T47D (cell line): ENCODE results near the gene COBLL1.

Experiments
- DNase-seq, 2 experiments: peaks; one replicate each; pipeline versions ENCODE4 v3.0.0 to v3.0.0-alpha.2; 2011 to 2012; ENCODE audit warnings: low read depth in 1 of 2, low spot score in 1 of 2
- JUND ChIP-seq: IDR thresholded peaks from 2 replicates; pipeline ENCODE4 v1.6.1; 2012; ENCODE audit warnings: low read depth
- in situ Hi-C: cut with HindIII; loops from 2 replicates; pipeline ENCODE4 v1.10.0; 2016; ENCODE audit warnings: low sequenced_read_pairs, low pct_unique_long_range_greater_than_20kb

Gene COBLL1

DNA sequence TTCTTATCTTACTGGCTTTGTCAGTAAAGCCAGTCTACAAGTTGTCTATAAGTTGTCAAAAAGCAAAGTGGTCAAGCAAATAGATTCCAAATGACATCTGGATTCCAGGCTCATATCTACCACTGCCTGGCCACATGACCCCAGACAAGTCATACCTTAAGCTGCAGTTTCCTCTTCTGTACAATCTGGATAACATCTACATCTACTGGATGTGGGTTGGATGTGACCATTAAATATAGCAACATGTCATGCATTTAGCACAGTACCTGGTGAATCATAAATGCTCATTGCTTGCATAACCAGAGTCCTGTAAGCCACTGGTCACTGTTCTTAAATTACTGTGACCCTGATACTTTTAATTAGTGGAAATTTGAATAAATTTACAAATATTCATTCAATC, 16.8 kb downstream of the COBLL1 start:
- DNase-seq: no peak
- TF ChIP-seq JUND: no peak
- in situ Hi-C loops: no loop called here

DNA sequence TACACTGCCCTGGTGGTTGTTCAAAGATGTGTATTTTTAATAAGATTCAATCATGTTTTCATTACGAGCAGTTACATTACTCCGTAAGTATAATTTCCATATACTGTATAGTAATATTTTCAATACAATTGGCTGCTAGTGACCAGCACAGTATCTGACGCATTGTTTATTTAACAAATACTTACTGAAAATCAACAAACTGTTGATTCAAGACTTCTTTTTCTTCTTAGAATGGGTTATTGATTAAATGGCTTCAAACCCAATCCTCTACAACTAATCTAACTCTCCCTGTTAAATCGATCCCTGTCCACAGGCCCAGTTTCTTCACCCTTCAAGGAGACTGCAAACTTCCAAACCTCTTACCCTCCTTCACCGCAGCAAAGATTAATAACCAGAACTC, 18.5 kb downstream of the COBLL1 start:
- DNase-seq: no peak
- in situ Hi-C loops: no loop called here
- no peak for TF ChIP-seq JUND

DNA sequence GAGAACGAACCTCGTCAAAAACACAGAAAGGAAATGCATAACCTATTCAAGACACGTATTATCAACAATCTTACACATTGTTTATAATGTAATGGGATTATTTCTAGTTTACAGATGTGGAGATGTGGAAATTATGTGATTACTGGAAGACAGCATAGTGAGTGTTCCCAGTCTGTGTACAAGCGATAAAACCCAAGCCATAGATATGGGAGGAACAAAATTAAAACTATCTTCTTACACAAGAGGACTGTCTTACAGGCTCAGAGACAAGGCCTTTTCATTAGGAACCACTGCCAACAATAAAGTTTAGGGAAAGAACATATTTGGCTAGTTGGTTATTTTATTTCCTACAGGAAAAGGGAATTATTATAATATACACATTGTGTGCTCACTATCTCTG, 20.3 kb downstream of the COBLL1 start:
- no peak for DNase-seq
- in situ Hi-C loops: no loop called here
- no peak for TF ChIP-seq JUND

GRCh38 chr2:164818149-164819136, 23.2 kb downstream of the COBLL1 start:
- in situ Hi-C loops: no loop called here
- DNase-seq: no peak
- no peak for TF ChIP-seq JUND

- no peak for TF ChIP-seq JUND
- in situ Hi-C loops: no loop called here
- DNase-seq: no peak
These were observed 24.7 kb downstream of the COBLL1 start for GRCh38 chr2:164816900-164817299.

DNA sequence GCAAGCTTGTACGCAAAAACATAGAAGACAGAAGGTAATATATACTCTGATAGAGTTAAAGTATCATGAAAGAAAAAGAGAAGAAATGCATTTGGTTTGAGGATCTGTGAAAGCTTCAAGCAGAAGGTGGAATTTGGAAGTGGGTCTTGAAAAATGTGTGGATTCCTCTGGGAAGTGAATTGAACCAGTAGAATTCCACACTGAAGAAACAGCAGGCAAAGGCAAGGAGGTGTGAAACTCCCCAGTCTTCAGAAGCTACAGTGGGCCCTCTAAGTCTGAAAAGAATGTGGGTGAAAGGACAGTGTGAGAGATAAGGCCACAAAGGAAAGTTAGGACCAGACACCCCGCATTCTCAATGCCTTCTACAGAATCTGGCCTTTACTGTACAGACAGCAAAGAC, 25.6 kb downstream of the COBLL1 start:
- TF ChIP-seq JUND: no peak
- in situ Hi-C loops: no loop called here
- DNase-seq: no peak

GRCh38 chr2:164815071-164815793, 26.4 kb downstream of the COBLL1 start:
- TF ChIP-seq JUND: no peak
- no peak for DNase-seq
- in situ Hi-C loops: no loop called here

DNA sequence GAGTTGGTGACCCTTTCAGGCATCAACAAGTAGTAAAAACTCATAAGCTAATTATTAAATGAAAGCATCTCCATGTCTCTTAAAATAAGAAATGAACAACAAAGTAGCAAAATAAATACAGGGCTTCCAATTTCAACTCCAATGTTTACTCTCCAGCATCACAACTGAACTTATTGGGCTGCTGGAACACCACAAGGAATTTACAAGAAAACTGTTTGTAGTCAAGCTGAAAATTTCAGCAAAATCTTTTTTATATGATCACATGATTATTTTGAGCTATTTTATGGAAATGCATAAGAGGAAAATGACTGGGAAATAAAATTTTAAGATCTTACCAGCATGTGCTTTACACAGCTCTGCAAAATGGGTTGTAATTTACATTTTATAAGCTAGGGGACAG, 28.1 kb downstream of the COBLL1 start:
- TF ChIP-seq JUND: no peak
- DNase-seq: no peak
- in situ Hi-C loops: no loop called here

DNA sequence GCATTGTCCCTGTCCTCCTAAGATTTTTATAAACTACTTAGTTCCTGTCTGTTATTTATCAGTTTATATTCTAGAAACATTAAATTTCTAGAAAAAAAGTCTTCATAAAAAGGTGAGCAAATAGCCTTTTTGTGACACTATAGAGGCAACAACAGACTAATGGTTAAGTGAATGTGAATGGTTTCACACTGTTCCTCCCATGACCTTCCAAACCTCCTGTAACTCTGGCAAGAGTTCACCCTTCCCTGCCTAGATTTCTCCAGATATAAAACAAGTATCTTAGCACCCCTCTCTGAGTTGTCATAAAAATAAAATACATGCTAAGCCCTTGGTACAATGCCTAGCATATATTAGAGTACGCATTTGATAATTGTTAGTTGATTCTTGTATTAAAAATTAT, 29.2 kb downstream of the COBLL1 start:
- in situ Hi-C loops: no loop called here
- TF ChIP-seq JUND: no peak
- no peak for DNase-seq

DNA sequence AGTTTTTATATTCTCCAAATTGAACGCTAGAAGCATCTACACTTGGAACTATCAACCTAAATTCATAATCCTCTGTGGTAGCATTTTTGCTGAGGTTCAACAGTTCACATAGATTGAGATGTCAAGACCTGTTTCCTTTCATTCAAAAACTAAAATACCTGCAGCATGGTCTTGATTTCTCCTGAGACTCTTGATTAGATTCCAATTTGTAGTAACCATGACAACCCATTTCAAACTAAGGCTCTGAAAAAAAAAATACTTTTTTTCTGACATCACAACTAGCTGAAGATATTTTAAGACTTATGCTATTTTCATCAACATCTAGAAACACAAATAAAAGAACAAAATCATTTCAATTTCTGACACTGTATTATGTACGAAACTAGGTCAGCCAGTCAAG, 29.8 kb downstream of the COBLL1 start:
- in situ Hi-C loops: no loop called here

GRCh38 chr2:164810843-164811242, 30.8 kb downstream of the COBLL1 start:
- in situ Hi-C loops: no loop called here
- no peak for TF ChIP-seq JUND
- no peak for DNase-seq

More for the DNA sequence above, 29.8 kb downstream of the COBLL1 start:
- TF ChIP-seq JUND: no peak
- no peak for DNase-seq

DNA sequence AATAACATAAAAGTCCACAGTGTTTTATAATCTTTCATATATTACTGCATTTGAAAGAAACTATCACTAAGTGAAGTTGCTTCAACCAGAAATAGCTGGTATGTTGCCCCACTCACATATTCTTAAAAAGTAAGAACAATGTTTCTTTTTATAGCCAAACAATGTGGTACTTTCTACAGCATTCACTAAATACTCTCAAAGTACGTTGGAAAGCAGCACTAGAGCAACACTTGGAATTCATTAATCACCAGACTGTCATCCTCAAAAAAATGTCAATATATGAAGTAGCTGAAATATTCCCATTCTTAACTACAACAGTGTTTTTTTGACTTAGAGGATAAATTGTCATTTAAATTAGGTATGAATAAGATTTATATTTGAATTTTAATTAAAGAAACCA, 32.8 kb downstream of the COBLL1 start:
- no peak for TF ChIP-seq JUND
- in situ Hi-C loops: no loop called here
- DNase-seq: no peak
